Upper lobe of right lung (tissue), 1 donor: Measurements from ENCODE around the gene TMEM184B. TPM values are rescaled to one million over a fixed set of nuclear protein-coding genes. Genes with fewer than 3 reads are reported as not detected.

Source experiments
- ATAC-seq: fragments of 200-7000 bp; cut with Tn5 transposase; one replicate; pipeline ENCODE4 v1.9.1; 2020; ENCODE audit warnings: mild to moderate bottlenecking, moderate library complexity
- DNase-seq: peaks from one replicate; pipeline ENCODE4 v3.0.0-alpha.2; 2020
- H3K27ac ChIP-seq: fragments of 200-600 bp; one replicate; pipeline ENCODE4 v1.8.0; 2022
- H3K27me3 ChIP-seq: fragments of 200-600 bp; one replicate; pipeline ENCODE4 v1.8.0; 2022; ENCODE audit warnings: mild to moderate bottlenecking
- H3K36me3 ChIP-seq: fragments of 200-600 bp; one replicate; pipeline ENCODE4 v1.8.0; 2022
- H3K4me1 ChIP-seq: fragments of 200-600 bp; one replicate; pipeline ENCODE4 v1.8.0; 2022
- H3K4me3 ChIP-seq: fragments of 200-600 bp; one replicate; pipeline ENCODE4 v1.8.0; 2022; ENCODE audit warnings: mild to moderate bottlenecking
- H3K9me3 ChIP-seq: fragments of 200-600 bp; one replicate; pipeline ENCODE4 v1.8.0; 2022
- CTCF ChIP-seq: fragments of 200-600 bp; IDR thresholded peaks from one replicate; pipeline ENCODE4 v1.8.0; 2022; ENCODE audit warnings: antibody characterized with exemption
- intact Hi-C: fragments of 100-400 bp; cut with DNase I; formaldehyde crosslinking; loops from one replicate; pipeline ENCODE4 v1.11.0; 2022
- total RNA-seq: library from RNA; stranded (reverse); fragmentation: NEBNext Ultra II Directional; extraction: Animal tissue kit (Norgen Biotek cat#: 25700); gene quantifications from one replicate; pipeline ENCODE4 v1.2.1, GENCODE V29; 2021
- donor health status: DM: no; HTN: yes; CAD: no; lungs with severe emphysema.

Gene TMEM184B
- total RNA-seq, 1 donor from 2014 or later = 79.2 TPM

- Histone ChIP-seq H3K36me3 (peaks cover 13% of the 10 kb centered on the region), H3K4me3 (peak overlapping the region; percentile 79), H3K27ac (peak overlapping the region; percentile 97), H3K9me3 (no peaks in the 10 kb centered on the region), H3K27me3 (no peaks in the 10 kb centered on the region), H3K4me1 (peaks cover 56% of the 10 kb centered on the region)
- TF ChIP-seq CTCF = no peak
- intact Hi-C loops = no loop called here
- no peak for ATAC-seq
- DNase-seq = no peak
Observed at GRCh38 chr22:38314051-38314932, 41.5 kb upstream of the TMEM184B start.

- peak overlapping the region; percentile 79 for H3K4me3 ChIP-seq
- intact Hi-C loops = no loop called here
- ATAC-seq (no peak), DNase-seq (no peak)
- TF ChIP-seq CTCF = no peak
- H3K4me1 ChIP-seq = peaks cover 51% of the 10 kb centered on the region
- no peaks in the 10 kb centered on the region for H3K27me3 ChIP-seq
- no peaks in the 10 kb centered on the region for H3K9me3 ChIP-seq
- peaks cover 19% of the 10 kb centered on the region for H3K36me3 ChIP-seq
- H3K27ac ChIP-seq = peak overlapping the region; percentile 97
Observed at GRCh38 chr22:38313384-38313955, 40.7 kb upstream of the TMEM184B start.

GRCh38 chr22:38312261-38312800 lies 39.5 kb upstream of the TMEM184B start:
- intact Hi-C loops = no loop called here
- no peak for ATAC-seq
- Histone ChIP-seq H3K4me3 (no peak overlapping the region), H3K4me1 (peaks cover 51% of the 10 kb centered on the region), H3K36me3 (peaks cover 19% of the 10 kb centered on the region), H3K27me3 (no peaks in the 10 kb centered on the region), H3K27ac (peak overlapping the region; percentile 97), H3K9me3 (no peaks in the 10 kb centered on the region)
- no peak for TF ChIP-seq CTCF
- no peak for DNase-seq

GRCh38 chr22:38311323-38311620 lies 38.5 kb upstream of the TMEM184B start:
- H3K27ac ChIP-seq = no peak overlapping the region

More at GRCh38 chr22:38311323-38311620, 38.5 kb upstream of the TMEM184B start:
- ATAC-seq (no peak), DNase-seq (no peak)
- no peak for TF ChIP-seq CTCF
- Histone ChIP-seq H3K4me1 (peaks cover 54% of the 10 kb centered on the region), H3K27me3 (no peaks in the 10 kb centered on the region), H3K4me3 (no peak overlapping the region), H3K9me3 (no peaks in the 10 kb centered on the region), H3K36me3 (peaks cover 19% of the 10 kb centered on the region)
- intact Hi-C loops = no loop called here
